ENCODE data around the gene PPM1B.

PPM1B gene

GRCh38 chr2:44136252-44136651, 32.4 kb upstream of the PPM1B start:
- no peak overlapping the region for H3K27ac ChIP-seq (ENCODE audit: low read depth, low read length)
- H3K9ac ChIP-seq (ENCODE audit: low read length): no peak overlapping the region
- H3K36me3 ChIP-seq (ENCODE audit: insufficient read depth, low read length): no peaks in the 10 kb centered on the region
- H3K9me3 ChIP-seq (ENCODE audit: low read length): no peaks in the 10 kb centered on the region
- peaks cover 6% of the 10 kb centered on the region for H3K4me1 ChIP-seq (ENCODE audit: insufficient read depth, low read length)
- H3K4me3 ChIP-seq (ENCODE audit: low read depth in 1 of 2, low read length in 2 of 2): no peak overlapping the region
- no peaks in the 10 kb centered on the region for H3K27me3 ChIP-seq (ENCODE audit: control insufficient read depth in 1 of 2, insufficient read depth in 2 of 2, low read length in 2 of 2)

DNA sequence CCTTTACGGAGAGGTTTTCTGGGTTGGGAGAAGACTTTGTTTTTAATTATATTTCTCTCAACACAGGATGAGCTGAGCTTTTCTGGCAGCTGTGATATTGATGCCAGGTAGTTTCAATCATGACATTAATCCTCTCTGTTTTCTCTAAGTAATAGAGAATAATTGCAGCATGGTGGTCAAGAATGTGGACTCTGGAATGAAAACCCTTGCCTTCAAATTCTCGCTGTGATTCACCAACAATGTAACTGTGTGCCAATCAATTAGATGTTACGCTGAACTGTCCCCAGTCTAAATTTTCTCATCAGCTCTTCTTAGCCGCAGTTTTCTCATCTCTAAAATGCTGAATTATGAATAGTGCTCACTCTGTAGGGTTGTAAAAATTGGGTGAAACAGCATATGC, 31.6 kb upstream of the PPM1B start:
- Histone ChIP-seq H3K36me3 (ENCODE audit: insufficient read depth, low read length) (no peaks in the 10 kb centered on the region), H3K27me3 (ENCODE audit: control insufficient read depth in 1 of 2, insufficient read depth in 2 of 2, low read length in 2 of 2) (no peaks in the 10 kb centered on the region), H3K9me3 (ENCODE audit: low read length) (no peaks in the 10 kb centered on the region), H3K9ac (ENCODE audit: low read length) (no peak overlapping the region), H3K4me3 (ENCODE audit: low read depth in 1 of 2, low read length in 2 of 2) (no peak overlapping the region), H3K4me1 (ENCODE audit: insufficient read depth, low read length) (peaks cover 6% of the 10 kb centered on the region), H3K27ac (ENCODE audit: low read depth, low read length) (no peak overlapping the region)

GRCh38 chr2:44137872-44138551, 30.7 kb upstream of the PPM1B start:
- Histone ChIP-seq H3K36me3 (ENCODE audit: insufficient read depth, low read length) (no peaks in the 10 kb centered on the region), H3K27ac (ENCODE audit: low read depth, low read length) (no peak overlapping the region), H3K27me3 (ENCODE audit: control insufficient read depth in 1 of 2, insufficient read depth in 2 of 2, low read length in 2 of 2) (no peaks in the 10 kb centered on the region), H3K9ac (ENCODE audit: low read length) (no peak overlapping the region), H3K9me3 (ENCODE audit: low read length) (no peaks in the 10 kb centered on the region), H3K4me1 (ENCODE audit: insufficient read depth, low read length) (peaks cover 6% of the 10 kb centered on the region), H3K4me3 (ENCODE audit: low read depth in 1 of 2, low read length in 2 of 2) (no peak overlapping the region)

DNA sequence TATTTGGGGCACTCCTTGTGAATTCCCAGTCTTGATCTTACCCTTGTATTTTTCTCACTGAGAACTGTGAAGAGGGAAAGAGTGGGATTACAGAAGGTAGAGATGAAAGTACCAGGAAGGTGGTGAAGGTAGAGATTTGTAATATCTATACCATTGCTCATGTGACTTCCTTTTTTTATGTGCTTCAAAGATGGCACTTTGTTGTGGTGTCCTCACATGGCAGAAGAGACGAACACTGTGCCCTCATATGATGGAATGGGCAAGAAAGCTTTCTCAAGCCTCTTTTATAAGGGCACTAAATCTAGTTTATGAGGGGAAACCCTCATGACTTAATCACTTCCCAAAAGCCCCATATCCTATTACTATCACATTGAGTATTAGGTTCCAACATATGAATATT, 28.9 kb upstream of the PPM1B start:
- H3K27me3 ChIP-seq (ENCODE audit: control insufficient read depth in 1 of 2, insufficient read depth in 2 of 2, low read length in 2 of 2): no peaks in the 10 kb centered on the region
- H3K4me1 ChIP-seq (ENCODE audit: insufficient read depth, low read length): peaks cover 6% of the 10 kb centered on the region
- H3K9ac ChIP-seq (ENCODE audit: low read length): no peak overlapping the region
- H3K27ac ChIP-seq (ENCODE audit: low read depth, low read length): no peak overlapping the region
- H3K4me3 ChIP-seq (ENCODE audit: low read depth in 1 of 2, low read length in 2 of 2): no peak overlapping the region
- H3K9me3 ChIP-seq (ENCODE audit: low read length): no peaks in the 10 kb centered on the region
- no peaks in the 10 kb centered on the region for H3K36me3 ChIP-seq (ENCODE audit: insufficient read depth, low read length)

GRCh38 chr2:44142306-44142705, 26.4 kb upstream of the PPM1B start:
- no peak overlapping the region for H3K4me3 ChIP-seq (ENCODE audit: low read depth in 1 of 2, low read length in 2 of 2)
- H3K9ac ChIP-seq (ENCODE audit: low read length): no peak overlapping the region
- H3K27ac ChIP-seq (ENCODE audit: low read depth, low read length): no peak overlapping the region
- H3K36me3 ChIP-seq (ENCODE audit: insufficient read depth, low read length): no peaks in the 10 kb centered on the region
- H3K4me1 ChIP-seq (ENCODE audit: insufficient read depth, low read length): no peaks in the 10 kb centered on the region
- H3K27me3 ChIP-seq (ENCODE audit: control insufficient read depth in 1 of 2, insufficient read depth in 2 of 2, low read length in 2 of 2): no peaks in the 10 kb centered on the region
- no peaks in the 10 kb centered on the region for H3K9me3 ChIP-seq (ENCODE audit: low read length)

- Histone ChIP-seq H3K9ac (ENCODE audit: low read length) (no peak overlapping the region), H3K4me1 (ENCODE audit: insufficient read depth, low read length) (no peaks in the 10 kb centered on the region), H3K4me3 (ENCODE audit: low read depth in 1 of 2, low read length in 2 of 2) (no peak overlapping the region), H3K36me3 (ENCODE audit: insufficient read depth, low read length) (no peaks in the 10 kb centered on the region), H3K27ac (ENCODE audit: low read depth, low read length) (no peak overlapping the region), H3K27me3 (ENCODE audit: control insufficient read depth in 1 of 2, insufficient read depth in 2 of 2, low read length in 2 of 2) (no peaks in the 10 kb centered on the region), H3K9me3 (ENCODE audit: low read length) (no peaks in the 10 kb centered on the region)
Measured at GRCh38 chr2:44143701-44144100, 25.0 kb upstream of the PPM1B start.

DNA sequence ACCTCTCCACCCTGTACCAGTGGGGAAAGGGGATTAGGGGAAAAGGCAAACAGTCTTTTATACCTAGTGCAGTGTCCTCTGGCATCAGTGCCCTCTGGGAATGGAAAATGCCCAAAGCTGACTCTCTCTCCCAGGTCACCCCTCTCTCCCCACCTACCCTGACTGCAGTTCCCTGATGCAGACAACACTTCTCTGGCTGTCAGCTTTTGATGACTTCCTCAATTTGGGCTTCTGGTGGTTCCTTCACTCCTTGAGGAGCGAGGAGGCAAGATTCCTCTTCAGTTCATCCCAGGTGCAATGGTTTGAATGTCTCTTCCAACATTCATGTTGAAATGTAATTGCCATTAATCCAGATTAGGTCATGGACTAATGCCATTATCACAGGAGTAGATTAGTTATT, 19.7 kb upstream of the PPM1B start:
- Histone ChIP-seq H3K9ac (ENCODE audit: low read length) (no peak overlapping the region), H3K27me3 (ENCODE audit: control insufficient read depth in 1 of 2, insufficient read depth in 2 of 2, low read length in 2 of 2) (no peaks in the 10 kb centered on the region), H3K4me1 (ENCODE audit: insufficient read depth, low read length) (no peaks in the 10 kb centered on the region), H3K27ac (ENCODE audit: low read depth, low read length) (no peak overlapping the region), H3K4me3 (ENCODE audit: low read depth in 1 of 2, low read length in 2 of 2) (no peak overlapping the region), H3K36me3 (ENCODE audit: insufficient read depth, low read length) (no peaks in the 10 kb centered on the region), H3K9me3 (ENCODE audit: low read length) (no peaks in the 10 kb centered on the region)

DNA sequence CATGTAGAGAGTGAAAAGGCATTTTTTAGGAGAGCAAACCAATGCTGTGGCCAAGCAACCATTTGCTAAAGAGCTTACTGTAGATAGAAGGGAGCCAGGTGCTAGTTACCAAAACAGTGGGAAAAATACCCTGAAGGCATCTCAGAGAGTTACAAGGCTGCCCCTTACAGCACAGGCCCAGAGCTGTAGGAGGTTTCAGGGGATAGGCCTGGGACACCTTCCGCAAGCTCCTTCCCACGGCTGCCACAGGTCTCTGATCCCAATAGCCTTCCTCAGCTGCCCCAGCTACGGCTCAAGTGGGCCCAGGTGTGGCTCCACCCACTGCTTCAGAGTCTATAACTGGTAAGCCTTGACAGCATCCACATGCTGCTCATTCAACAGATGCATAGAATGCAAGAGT, 18.2 kb upstream of the PPM1B start:
- no peaks in the 10 kb centered on the region for H3K36me3 ChIP-seq (ENCODE audit: insufficient read depth, low read length)
- no peaks in the 10 kb centered on the region for H3K4me1 ChIP-seq (ENCODE audit: insufficient read depth, low read length)
- no peak overlapping the region for H3K9ac ChIP-seq (ENCODE audit: low read length)
- H3K4me3 ChIP-seq (ENCODE audit: low read depth in 1 of 2, low read length in 2 of 2): no peak overlapping the region
- no peaks in the 10 kb centered on the region for H3K9me3 ChIP-seq (ENCODE audit: low read length)
- no peaks in the 10 kb centered on the region for H3K27me3 ChIP-seq (ENCODE audit: control insufficient read depth in 1 of 2, insufficient read depth in 2 of 2, low read length in 2 of 2)
- H3K27ac ChIP-seq (ENCODE audit: low read depth, low read length): no peak overlapping the region

DNA sequence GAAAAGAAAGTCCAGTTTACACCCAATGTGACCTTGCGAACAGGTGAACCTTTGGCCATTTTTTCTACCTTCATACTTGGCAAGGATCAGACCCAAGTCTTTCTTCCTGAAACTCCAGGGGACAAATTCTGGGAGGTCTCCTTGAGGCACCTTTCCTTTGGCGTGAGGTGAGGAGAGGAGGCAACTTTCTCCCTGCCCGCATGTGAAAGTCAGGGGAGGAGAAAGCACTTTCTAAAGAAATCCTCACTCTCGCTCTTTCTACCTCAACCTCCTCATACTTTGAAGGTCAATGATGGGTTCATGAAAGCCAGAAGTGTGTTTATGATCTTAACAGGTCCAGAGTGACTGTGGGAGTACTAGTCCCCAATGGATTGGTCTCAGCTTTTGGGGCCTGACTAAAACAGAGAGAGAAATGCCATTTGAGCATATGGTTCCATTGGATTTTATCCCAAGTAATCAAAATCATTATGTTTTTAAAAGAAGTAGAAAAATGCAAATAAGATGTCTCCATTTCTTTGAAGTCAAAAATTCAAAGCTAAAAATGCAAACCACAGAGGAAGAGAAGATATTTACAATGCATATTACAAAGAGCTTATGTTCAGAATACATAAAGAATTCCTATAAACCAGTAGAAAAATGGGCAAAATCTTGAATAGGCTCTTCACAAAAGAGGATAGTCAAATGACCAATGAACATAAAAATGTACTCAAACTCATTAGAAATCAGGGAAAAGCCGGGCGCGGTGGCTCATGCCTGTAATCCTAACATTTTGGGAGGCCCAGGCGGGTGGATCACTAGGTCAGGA, 15.6 kb upstream of the PPM1B start:
- Histone ChIP-seq H3K27me3 (ENCODE audit: control insufficient read depth in 1 of 2, insufficient read depth in 2 of 2, low read length in 2 of 2) (no peaks in the 10 kb centered on the region), H3K9ac (ENCODE audit: low read length) (no peak overlapping the region), H3K9me3 (ENCODE audit: low read length) (no peaks in the 10 kb centered on the region), H3K27ac (ENCODE audit: low read depth, low read length) (no peak overlapping the region), H3K36me3 (ENCODE audit: insufficient read depth, low read length) (no peaks in the 10 kb centered on the region), H3K4me3 (ENCODE audit: low read depth in 1 of 2, low read length in 2 of 2) (no peak overlapping the region), H3K4me1 (ENCODE audit: insufficient read depth, low read length) (no peaks in the 10 kb centered on the region)

GRCh38 chr2:44155666-44156446, 12.8 kb upstream of the PPM1B start:
- Histone ChIP-seq H3K9ac (ENCODE audit: low read length) (no peak overlapping the region), H3K4me3 (ENCODE audit: low read depth in 1 of 2, low read length in 2 of 2) (no peak overlapping the region), H3K27me3 (ENCODE audit: control insufficient read depth in 1 of 2, insufficient read depth in 2 of 2, low read length in 2 of 2) (no peaks in the 10 kb centered on the region), H3K27ac (ENCODE audit: low read depth, low read length) (no peak overlapping the region), H3K9me3 (ENCODE audit: low read length) (no peaks in the 10 kb centered on the region), H3K4me1 (ENCODE audit: insufficient read depth, low read length) (no peaks in the 10 kb centered on the region), H3K36me3 (ENCODE audit: insufficient read depth, low read length) (no peaks in the 10 kb centered on the region)

- Histone ChIP-seq H3K27me3 (ENCODE audit: control insufficient read depth in 1 of 2, insufficient read depth in 2 of 2, low read length in 2 of 2) (no peaks in the 10 kb centered on the region), H3K9ac (ENCODE audit: low read length) (no peak overlapping the region), H3K9me3 (ENCODE audit: low read length) (no peaks in the 10 kb centered on the region), H3K27ac (ENCODE audit: low read depth, low read length) (no peak overlapping the region), H3K4me3 (ENCODE audit: low read depth in 1 of 2, low read length in 2 of 2) (no peak overlapping the region), H3K36me3 (ENCODE audit: insufficient read depth, low read length) (no peaks in the 10 kb centered on the region), H3K4me1 (ENCODE audit: insufficient read depth, low read length) (no peaks in the 10 kb centered on the region)
Measured at GRCh38 chr2:44163777-44164176, 4.9 kb upstream of the PPM1B start.

Measured in muscle layer of colon (tissue), 2 donors.